Subcutaneous adipose tissue (tissue), 4 donors: Measurements from ENCODE around the gene HNMT. TPM values are rescaled to one million over a fixed set of nuclear protein-coding genes. Genes with fewer than 3 reads are reported as not detected.

Source experiments
- total RNA-seq, 4 donors: library from RNA; depleted of rRNA; stranded (reverse); fragments of >200 nt; gene quantifications; one replicate each; pipeline ENCODE4 v1.1.0, GENCODE V29; 2016
- TF ChIP-seq, protein P1 (sequence below): fragments of 450-650 bp; IDR thresholded peaks from one replicate; pipeline ENCODE4 v1.5.1; 2016; ENCODE audit warnings: low read depth, mild to moderate bottlenecking, control low read depth, antibody characterized with exemption, moderate library complexity

The HNMT gene
- total RNA-seq, 4 donors from 2014 or later: 135 to 329 (median 220) TPM

DNA sequence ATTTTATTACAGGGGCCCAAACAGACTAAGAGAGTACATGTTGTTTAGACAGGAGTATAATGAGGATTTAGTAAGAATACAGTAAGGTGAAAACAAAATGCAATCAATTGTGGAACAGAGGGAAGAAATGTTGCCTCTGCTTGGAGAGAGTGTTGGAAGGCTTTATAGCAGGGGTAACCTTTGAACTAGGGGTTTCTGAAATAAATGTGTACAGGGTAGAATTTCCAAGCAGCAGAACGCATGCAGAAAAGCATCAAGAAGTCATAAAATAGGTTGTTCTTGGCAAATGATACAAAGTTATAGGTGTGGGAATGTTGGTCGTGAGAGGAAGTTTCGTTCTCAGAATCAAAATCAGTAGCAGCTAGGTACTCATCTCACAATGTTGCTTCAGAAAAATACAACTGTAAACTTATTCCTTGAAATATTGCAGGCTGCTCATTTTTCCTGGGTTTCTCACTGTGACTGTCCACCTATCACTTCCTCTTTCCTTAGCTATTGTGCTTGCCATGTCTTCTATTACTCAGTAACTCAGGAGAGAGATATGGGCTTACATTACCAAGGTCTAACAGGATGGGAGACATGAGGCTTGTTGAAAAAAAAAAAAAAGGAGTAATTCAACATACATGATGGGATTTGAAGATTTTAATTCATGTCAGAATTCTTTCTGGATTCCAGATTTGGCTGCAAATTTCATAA, 17.1 kb upstream of the HNMT start:
- TF ChIP-seq, protein P1, sequence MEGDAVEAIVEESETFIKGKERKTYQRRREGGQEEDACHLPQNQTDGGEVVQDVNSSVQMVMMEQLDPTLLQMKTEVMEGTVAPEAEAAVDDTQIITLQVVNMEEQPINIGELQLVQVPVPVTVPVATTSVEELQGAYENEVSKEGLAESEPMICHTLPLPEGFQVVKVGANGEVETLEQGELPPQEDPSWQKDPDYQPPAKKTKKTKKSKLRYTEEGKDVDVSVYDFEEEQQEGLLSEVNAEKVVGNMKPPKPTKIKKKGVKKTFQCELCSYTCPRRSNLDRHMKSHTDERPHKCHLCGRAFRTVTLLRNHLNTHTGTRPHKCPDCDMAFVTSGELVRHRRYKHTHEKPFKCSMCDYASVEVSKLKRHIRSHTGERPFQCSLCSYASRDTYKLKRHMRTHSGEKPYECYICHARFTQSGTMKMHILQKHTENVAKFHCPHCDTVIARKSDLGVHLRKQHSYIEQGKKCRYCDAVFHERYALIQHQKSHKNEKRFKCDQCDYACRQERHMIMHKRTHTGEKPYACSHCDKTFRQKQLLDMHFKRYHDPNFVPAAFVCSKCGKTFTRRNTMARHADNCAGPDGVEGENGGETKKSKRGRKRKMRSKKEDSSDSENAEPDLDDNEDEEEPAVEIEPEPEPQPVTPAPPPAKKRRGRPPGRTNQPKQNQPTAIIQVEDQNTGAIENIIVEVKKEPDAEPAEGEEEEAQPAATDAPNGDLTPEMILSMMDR: no peak

DNA sequence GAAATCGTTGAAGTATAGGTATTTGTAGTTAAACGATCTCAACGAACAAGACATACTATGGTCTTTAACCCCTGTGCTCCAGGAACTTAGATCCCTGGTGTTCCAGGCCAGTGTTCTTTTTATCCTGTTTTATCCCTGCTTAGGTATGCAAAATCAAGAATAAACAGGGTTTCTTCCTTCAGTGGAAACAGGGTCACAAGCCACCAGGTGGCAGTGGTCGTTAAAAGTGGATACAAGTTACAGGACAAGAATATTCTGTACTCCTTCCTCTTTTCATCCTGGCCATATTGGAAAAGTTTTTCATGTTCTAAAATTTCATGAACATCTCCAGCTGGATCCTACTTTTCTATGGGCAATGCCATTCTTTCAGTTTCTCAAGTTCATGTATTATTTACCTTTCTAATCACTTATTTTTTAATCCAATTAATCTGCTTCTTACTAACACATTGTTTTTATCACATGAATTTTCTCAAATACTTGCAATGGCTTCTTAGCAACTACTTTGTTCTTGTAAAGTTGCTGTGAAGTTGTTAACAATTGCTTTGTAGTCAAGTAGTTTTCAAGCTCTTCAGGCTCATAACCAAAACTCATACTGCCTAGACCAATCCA, 16.4 kb upstream of the HNMT start:
- TF ChIP-seq, protein P1: no peak

GRCh38 chr2:137948894-137949293, 15.4 kb upstream of the HNMT start:
- TF ChIP-seq, protein P1: no peak

- TF ChIP-seq, protein P1: no peak
Measured at GRCh38 chr2:137950238-137950637, 14.0 kb upstream of the HNMT start.

DNA sequence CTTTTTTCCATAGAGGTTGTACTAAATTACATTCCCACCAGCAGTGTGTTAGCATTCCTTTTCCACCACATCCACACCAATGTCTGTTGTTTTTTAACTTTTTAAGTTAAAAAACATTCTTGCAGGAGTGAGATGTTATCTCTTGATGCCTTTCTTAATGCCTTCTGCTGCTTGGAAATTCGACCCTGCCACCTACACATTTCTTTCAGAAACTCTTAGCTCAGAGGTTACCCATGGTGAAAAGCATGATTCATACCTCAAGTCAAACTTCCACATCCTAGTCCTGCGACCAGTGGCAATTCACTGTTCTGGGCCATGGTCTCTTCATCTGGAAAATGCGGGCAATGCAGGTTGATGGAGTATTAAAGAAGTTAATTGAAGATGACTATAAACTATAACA, 12.7 kb upstream of the HNMT start:
- TF ChIP-seq, protein P1: no peak

- TF ChIP-seq, protein P1: no peak
Measured at GRCh38 chr2:137952586-137953129, 11.6 kb upstream of the HNMT start.

DNA sequence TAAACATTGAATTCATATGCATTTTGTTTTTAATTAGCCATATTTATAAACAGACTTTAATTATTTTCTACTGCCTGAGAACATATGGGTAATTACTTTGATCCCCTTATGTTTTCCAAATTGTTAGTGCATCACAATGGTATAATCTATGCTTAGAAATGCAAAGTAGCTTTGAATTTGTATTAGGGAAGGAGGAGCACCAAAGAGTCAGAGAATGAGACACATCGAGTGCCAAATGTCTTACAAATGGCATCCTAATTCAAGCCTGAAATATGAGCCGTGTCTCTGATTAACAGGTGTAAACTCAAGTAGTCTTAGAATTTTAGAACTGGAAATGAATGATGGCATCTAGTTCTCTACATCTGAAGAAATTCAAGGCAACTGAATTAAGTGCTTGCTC, 8.7 kb upstream of the HNMT start:
- TF ChIP-seq, protein P1: no peak
